ES-I3 (cell line): ENCODE measurements around the gene FLVCR2.

Experiments used
- H3K36me3 ChIP-seq: 2 replicates; pipeline ENCODE4 v1.6.1; 2013; ENCODE audit warnings: mild to moderate bottlenecking, low read length, control low read depth, moderate library complexity; ENCODE audit not compliant: insufficient read depth
- H3K4me1 ChIP-seq: 2 replicates; pipeline ENCODE4 v1.6.1; 2013; ENCODE audit warnings: mild to moderate bottlenecking, control low read depth, low read length; ENCODE audit not compliant: insufficient read depth
- H3K9ac ChIP-seq: 2 replicates; pipeline ENCODE4 v1.6.1; 2013; ENCODE audit warnings: low read depth, mild to moderate bottlenecking, low read length, moderate library complexity
- H3K9me3 ChIP-seq: 2 replicates; pipeline ENCODE4 v1.6.1; 2013; ENCODE audit warnings: mild to moderate bottlenecking, low read length, moderate library complexity; ENCODE audit not compliant: control insufficient read depth, insufficient read depth

FLVCR2 gene

GRCh38 chr14:75614179-75614578, 35.8 kb downstream of the FLVCR2 start:
- no peak overlapping the region for H3K9ac ChIP-seq
- H3K4me1 ChIP-seq: no peaks in the 10 kb centered on the region
- no peaks in the 10 kb centered on the region for H3K36me3 ChIP-seq
- no peaks in the 10 kb centered on the region for H3K9me3 ChIP-seq

- H3K9ac ChIP-seq: no peak overlapping the region
- H3K36me3 ChIP-seq: no peaks in the 10 kb centered on the region
- H3K9me3 ChIP-seq: no peaks in the 10 kb centered on the region
- no peaks in the 10 kb centered on the region for H3K4me1 ChIP-seq
These were observed 36.8 kb downstream of the FLVCR2 start for GRCh38 chr14:75615200-75615599.

DNA sequence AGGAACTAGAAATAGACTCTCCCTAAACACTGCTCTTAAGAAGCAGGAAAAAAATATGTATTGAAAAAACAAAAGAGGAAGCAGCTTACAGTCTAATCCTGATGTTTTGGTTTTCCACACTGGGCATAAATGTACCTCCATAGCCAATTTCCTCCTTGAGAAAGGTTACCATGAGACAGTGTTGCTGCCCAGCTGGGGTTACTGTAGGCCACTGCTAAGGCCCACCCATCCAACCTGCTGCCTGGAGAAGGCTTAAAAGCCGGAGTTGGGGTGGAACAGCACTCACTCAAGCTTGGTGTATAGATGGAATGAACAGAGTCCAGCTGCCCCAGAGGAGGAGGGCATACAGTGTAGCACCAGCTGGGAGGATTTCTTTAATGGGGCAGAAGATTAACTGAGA, 41.1 kb downstream of the FLVCR2 start:
- Histone ChIP-seq H3K4me1 (no peaks in the 10 kb centered on the region), H3K36me3 (no peaks in the 10 kb centered on the region)

GRCh38 chr14:75625034-75625433, 46.6 kb downstream of the FLVCR2 start:
- Histone ChIP-seq H3K9ac (no peak overlapping the region), H3K36me3 (no peaks in the 10 kb centered on the region)

More for the DNA sequence above, 41.1 kb downstream of the FLVCR2 start:
- Histone ChIP-seq H3K9me3 (no peaks in the 10 kb centered on the region), H3K9ac (no peak overlapping the region)

DNA sequence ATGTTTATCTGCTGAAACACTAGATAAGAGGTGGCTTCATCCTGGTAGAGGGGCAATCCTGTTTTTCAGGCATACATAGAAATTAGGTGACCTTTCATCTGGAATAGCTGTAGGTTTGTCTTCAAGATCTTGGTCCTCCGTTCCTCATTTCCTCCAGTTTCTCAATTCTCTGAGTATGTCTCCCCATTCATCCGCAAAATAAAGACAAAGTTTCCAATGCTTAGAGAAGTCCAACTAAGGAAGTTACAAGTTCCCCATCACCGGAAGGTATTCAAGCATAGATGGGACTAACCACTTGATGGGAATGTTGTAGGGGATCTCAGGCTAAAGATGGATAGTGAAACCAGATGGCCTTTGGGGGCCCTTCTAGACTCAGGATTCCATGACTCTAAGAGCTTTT, 48.0 kb downstream of the FLVCR2 start:
- Histone ChIP-seq H3K9ac (no peak overlapping the region), H3K9me3 (no peaks in the 10 kb centered on the region), H3K4me1 (peaks cover 20% of the 10 kb centered on the region; the same call in 1 of the 2 replicates), H3K36me3 (no peaks in the 10 kb centered on the region)

More at GRCh38 chr14:75625034-75625433, 46.6 kb downstream of the FLVCR2 start:
- H3K4me1 ChIP-seq: peaks cover 9% of the 10 kb centered on the region; the same call in 1 of the 2 replicates
- no peaks in the 10 kb centered on the region for H3K9me3 ChIP-seq

DNA sequence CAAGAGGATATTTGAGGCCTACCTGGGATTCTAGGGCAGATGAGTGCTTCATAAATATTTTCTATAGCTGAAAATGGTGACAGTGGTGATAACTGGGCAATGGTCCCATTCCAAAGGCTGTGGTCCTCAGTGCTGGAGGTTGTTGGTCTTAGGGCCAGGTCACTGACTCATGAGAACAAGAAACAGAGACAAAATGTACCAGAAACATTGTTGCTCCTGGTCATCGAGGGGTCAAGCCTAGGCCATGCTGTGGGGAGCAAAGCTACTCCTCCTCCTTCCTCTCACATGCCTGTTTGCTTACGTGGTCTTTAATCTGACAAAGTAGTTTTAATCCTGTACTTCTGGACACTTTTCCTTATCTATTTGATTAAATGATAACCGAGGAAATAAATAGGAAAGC, 48.4 kb downstream of the FLVCR2 start:
- Histone ChIP-seq H3K9ac (no peak overlapping the region), H3K9me3 (no peaks in the 10 kb centered on the region), H3K36me3 (no peaks in the 10 kb centered on the region), H3K4me1 (peaks cover 25% of the 10 kb centered on the region)

- Histone ChIP-seq H3K36me3 (no peaks in the 10 kb centered on the region), H3K9ac (no peak overlapping the region), H3K9me3 (no peaks in the 10 kb centered on the region), H3K4me1 (peaks cover 29% of the 10 kb centered on the region)
These were observed 49.0 kb downstream of the FLVCR2 start for GRCh38 chr14:75627406-75627805.

DNA sequence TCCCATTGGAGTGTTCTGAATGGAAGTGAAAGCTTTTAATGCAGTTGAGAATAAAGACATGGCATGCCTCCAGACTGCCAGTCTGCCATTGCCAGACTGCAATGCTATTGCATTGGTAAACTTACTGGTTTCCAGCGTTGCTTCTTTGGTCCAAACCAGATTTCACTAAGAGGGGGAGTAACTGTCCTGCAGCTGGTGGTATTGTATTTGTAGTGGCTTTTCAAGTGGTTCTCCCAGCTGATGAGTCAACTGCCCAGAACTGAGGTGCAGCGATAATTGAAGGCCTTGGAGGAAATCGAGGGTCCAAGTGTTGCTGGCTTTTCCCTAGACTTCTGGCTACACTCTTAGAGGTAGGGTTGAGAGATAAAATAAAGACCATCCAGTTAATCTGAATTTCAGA, 50.4 kb downstream of the FLVCR2 start:
- Histone ChIP-seq H3K9ac (no peak overlapping the region), H3K9me3 (no peaks in the 10 kb centered on the region), H3K4me1 (peaks cover 29% of the 10 kb centered on the region), H3K36me3 (no peaks in the 10 kb centered on the region)

DNA sequence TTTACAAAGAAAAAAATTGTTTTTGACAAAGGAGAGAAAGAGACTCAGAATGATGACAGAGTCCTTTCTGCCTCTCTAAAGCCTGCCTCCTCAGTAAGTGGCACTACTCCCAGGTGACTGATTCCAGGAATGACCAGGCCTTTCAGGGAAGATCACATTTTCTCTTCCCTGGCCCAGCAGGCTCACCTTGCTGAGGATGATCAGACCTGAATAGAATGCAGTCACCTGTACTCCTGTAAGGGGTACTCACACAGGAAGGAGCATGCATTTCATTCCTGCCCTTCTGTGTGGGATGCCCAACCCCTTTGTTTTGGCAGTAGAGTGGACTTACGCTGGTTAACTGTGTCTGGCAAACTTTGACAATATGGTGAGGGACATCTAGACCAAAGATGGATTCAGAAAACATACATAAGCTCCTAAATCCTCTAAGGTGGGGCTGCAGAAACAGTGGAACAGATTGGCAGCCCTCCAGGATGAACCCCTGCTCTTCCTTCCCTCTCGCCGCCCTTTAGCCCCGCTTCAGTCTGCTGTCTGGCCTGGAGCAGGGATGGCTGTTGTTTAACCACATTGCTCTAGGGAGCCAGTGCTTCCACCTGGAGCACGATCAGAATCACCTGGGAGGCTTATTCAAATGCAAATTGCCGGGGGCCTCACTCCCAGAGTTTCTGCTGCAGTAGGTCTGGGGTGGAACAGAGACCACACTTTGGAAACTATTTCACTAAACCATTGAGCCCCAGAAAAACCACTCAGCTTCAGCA, 52.5 kb downstream of the FLVCR2 start:
- Histone ChIP-seq H3K36me3 (no peaks in the 10 kb centered on the region), H3K9ac (no peak overlapping the region; the same call in 1 of the 2 replicates), H3K9me3 (no peaks in the 10 kb centered on the region), H3K4me1 (peaks cover 29% of the 10 kb centered on the region)

DNA sequence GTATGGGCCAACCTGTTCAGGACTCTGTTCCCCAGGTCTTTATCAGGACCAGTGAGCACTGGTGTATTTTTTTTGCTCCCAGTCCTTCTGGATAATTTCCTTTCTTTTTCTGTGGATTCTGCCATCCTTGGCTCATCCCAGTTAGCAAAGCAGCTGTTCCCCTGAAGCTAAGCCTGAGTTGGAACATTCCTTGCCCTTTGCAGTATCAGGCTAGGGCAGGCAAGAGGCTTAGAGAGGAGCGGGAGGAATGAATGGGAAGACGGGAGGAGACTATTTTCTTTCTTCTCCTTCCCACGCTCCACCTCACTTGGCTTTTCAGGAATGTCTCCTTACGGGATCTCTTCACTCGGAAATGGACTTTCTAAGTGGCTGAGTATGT, 53.0 kb downstream of the FLVCR2 start:
- peaks cover 30% of the 10 kb centered on the region for H3K4me1 ChIP-seq
- H3K9ac ChIP-seq: no peak overlapping the region
- H3K9me3 ChIP-seq: no peaks in the 10 kb centered on the region
- H3K36me3 ChIP-seq: no peaks in the 10 kb centered on the region

DNA sequence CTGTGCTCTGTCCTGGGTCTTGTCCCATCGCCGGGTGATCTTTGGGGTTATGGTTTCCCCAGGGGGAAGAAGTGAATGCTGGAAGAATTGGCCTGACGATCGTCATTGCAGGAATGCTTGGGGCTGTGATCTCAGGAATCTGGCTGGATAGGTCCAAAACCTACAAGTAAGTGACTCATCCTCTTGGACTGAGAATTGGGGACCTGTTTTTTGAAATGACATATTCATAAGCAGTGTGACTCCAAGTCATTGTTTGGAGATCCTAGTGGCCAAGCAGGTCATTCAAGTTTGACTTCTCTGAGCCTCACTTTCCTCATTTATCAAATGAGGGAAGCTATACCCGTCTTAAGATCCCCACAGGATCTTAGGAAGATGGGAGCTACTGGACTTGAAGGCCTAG, 56.4 kb downstream of the FLVCR2 start:
- peaks cover 25% of the 10 kb centered on the region for H3K4me1 ChIP-seq
- no peaks in the 10 kb centered on the region for H3K9me3 ChIP-seq
- no peaks in the 10 kb centered on the region for H3K36me3 ChIP-seq
- no peak overlapping the region for H3K9ac ChIP-seq

GRCh38 chr14:75636100-75636692, 57.8 kb downstream of the FLVCR2 start:
- Histone ChIP-seq H3K4me1 (peaks cover 14% of the 10 kb centered on the region), H3K9me3 (no peaks in the 10 kb centered on the region), H3K9ac (no peak overlapping the region), H3K36me3 (no peaks in the 10 kb centered on the region)

DNA sequence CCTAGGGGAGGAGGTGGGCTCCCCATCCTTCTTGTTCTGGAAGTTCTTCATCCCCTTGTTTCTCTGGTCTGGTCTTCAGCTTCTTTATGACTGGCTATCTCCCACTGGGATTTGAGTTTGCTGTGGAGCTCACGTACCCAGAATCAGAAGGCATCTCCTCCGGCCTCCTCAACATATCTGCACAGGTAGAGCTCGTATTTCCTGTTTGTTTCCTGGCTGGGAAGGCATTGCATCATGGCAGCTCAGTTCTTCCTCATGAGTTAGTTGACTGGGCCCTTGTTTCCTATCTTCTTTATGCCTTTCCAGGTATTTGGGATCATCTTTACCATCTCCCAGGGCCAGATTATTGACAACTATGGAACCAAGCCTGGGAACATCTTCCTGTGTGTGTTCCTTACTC, 62.5 kb downstream of the FLVCR2 start:
- Histone ChIP-seq H3K9me3 (no peaks in the 10 kb centered on the region), H3K4me1 (peaks cover 3% of the 10 kb centered on the region; the same call in 1 of the 2 replicates), H3K9ac (no peak overlapping the region), H3K36me3 (no peaks in the 10 kb centered on the region)

GRCh38 chr14:75643985-75644384, 65.6 kb downstream of the FLVCR2 start:
- Histone ChIP-seq H3K9ac (no peak overlapping the region), H3K36me3 (peaks cover 7% of the 10 kb centered on the region), H3K4me1 (no peaks in the 10 kb centered on the region; the same call in 1 of the 2 replicates)

GRCh38 chr14:75645056-75645455, 66.6 kb downstream of the FLVCR2 start:
- H3K4me1 ChIP-seq: no peaks in the 10 kb centered on the region; the same call in 1 of the 2 replicates
- H3K9ac ChIP-seq: no peak overlapping the region
- H3K36me3 ChIP-seq: peaks cover 7% of the 10 kb centered on the region
- no peaks in the 10 kb centered on the region for H3K9me3 ChIP-seq

More at GRCh38 chr14:75643985-75644384, 65.6 kb downstream of the FLVCR2 start:
- H3K9me3 ChIP-seq: no peaks in the 10 kb centered on the region
